ENCODE results near the gene SSR1. TPM values are rescaled to one million over a fixed set of nuclear protein-coding genes. Genes with fewer than 3 reads are reported as not detected.

Gene SSR1
- total and polyA plus RNA-seq, 5 donors = 21.6 to 96.3 (median 76.1) TPM

DNA sequence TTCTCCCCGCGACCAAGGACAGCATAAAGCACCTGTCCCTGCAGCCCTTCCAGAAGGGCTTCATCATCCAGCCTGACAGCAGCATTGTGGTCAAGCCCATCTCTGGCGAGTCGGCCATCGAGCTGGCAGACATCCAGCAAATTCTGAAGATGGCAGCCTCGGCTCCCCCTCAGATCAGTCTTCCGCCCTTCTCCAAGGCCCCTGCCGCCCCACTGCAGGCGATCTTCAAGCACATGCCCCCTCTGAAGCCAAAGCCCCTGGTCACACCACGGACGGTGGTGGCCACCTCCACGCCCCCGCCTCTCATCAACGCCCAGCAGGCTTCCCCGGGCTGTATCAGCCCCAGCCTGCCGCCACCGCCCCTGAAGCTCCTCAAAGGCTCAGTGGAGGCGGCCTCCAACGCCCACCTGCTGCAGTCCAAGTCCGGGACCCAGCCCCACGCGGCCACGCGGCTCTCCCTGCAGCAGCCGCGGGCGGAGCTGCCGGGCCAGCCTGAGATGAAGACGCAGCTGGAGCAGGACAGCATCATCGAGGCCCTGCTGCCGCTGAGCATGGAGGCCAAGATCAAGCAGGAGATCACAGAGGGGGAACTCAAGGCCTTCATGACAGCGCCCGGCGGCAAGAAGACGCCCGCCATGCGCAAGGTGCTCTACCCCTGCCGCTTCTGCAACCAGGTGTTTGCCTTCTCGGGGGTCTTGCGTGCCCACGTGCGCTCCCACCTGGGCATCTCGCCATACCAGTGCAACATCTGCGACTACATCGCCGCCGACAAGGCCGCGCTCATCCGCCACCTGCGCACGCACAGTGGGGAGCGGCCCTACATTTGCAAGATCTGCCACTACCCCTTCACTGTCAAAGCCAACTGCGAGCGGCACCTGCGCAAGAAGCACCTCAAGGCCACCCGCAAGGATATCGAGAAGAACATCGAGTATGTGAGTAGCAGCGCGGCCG is 83.3 kb downstream of the SSR1 start:
- intact Hi-C loops (cut with DNase I) = loop anchor here in 3 of 4 donors (10.0 kb wide), 3 partner anchors 115 to 505 kb away; partner anchors contain the start of gene RREB1 (in 1 of the 3)
- H3K27ac ChIP-seq (ENCODE audit: low read length) = no peak overlapping the region
- H3K27me3 ChIP-seq (ENCODE audit: control insufficient read depth, insufficient read depth) = no peaks in the 10 kb centered on the region
- ATAC-seq = peak; percentile 4
- H3K9me3 ChIP-seq (ENCODE audit: control insufficient read depth, low read length) = no peaks in the 10 kb centered on the region
- no peak overlapping the region for H3K4me3 ChIP-seq (ENCODE audit: low read length)
- 93% methylated on average over 62 of the region's 62 CpGs for WGBS
- peak in 1 of 3 donors; percentile 55 for DNase-seq
- no peaks in the 10 kb centered on the region for H3K4me1 ChIP-seq (ENCODE audit: control insufficient read depth, insufficient read depth, low read length)

DNA sequence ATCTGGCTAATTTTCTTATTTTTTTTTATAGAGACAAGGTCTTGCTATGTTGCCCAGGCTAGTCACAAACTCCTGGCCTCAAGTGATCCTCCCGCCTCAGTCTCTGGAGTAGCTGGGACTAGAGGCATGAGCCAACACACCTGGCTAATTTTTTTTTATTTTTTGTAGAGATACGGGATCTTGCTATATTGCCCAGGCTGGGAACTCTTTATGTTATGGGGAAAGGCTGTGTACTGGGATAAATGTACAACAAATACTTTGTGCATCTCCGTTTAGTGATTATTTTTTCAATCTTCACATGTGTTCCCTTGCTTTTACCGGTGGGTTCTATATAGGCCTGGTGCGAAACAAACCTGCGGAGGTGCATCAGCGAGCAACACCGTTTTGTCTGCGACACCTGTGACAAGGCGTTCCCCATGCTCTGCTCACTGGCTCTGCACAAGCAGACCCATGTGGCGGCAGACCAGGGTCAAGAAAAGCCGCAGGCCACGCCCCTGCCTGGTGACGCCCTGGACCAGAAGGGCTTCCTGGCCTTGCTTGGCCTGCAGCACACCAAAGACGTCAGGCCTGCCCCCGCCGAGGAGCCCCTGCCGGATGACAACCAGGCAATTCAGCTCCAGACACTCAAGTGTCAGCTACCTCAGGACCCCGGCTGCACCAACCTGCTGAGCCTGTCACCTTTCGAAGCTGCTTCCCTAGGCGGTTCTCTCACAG is 84.2 kb downstream of the SSR1 start:
- ATAC-seq (peak; percentile 10 to 13), DNase-seq (no peak)
- WGBS = 89% methylated on average over 21 of the region's 21 CpGs
- Histone ChIP-seq H3K4me3 (ENCODE audit: low read length) (no peak overlapping the region), H3K27me3 (ENCODE audit: control insufficient read depth, insufficient read depth) (no peaks in the 10 kb centered on the region), H3K4me1 (ENCODE audit: control insufficient read depth, insufficient read depth, low read length) (no peaks in the 10 kb centered on the region), H3K9me3 (ENCODE audit: control insufficient read depth, low read length) (no peaks in the 10 kb centered on the region), H3K27ac (ENCODE audit: low read length) (no peak overlapping the region)
- intact Hi-C loops (cut with DNase I) = loop anchor here in 1 of 4 donors (10.0 kb wide), 1 partner anchor 124 kb away; the partner anchor contains the start of gene RREB1

DNA sequence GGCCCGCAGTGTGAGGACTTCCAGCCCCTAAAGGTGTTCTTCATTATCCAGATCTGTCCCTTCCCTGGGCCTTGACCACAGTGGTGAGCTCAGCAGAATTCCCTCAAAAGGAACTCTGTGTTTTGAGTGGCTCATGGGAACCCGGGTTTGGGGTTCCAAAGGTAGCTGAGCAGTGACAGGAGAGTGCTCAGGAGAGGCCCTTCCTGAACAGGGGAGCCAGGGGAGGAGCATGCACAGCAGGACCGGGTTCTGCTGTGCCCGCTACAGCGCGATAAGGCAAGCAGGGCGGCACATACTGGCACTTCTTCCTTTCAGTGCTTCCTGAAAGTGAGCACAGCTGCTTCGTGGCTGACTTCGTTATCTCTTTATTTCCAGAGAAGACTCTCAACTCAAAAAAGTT is 88.3 kb downstream of the SSR1 start:
- intact Hi-C loops (cut with DNase I) = loop anchor here in 1 of 4 donors (10.0 kb wide), 1 partner anchor 120 kb away; the partner anchor contains the start of gene RREB1
- no peak overlapping the region for H3K4me3 ChIP-seq (ENCODE audit: low read length)
- no peaks in the 10 kb centered on the region for H3K9me3 ChIP-seq (ENCODE audit: control insufficient read depth, low read length)
- ATAC-seq (peak; percentile 49 to 60), DNase-seq (no peak)
- peaks cover 7% of the 10 kb centered on the region for H3K4me1 ChIP-seq (ENCODE audit: control insufficient read depth, insufficient read depth, low read length)
- peak overlapping the region; percentile 33 for H3K27ac ChIP-seq (ENCODE audit: low read length)
- H3K27me3 ChIP-seq (ENCODE audit: control insufficient read depth, insufficient read depth) = no peaks in the 10 kb centered on the region
- WGBS = 58% methylated on average over 9 of the region's 9 CpGs

DNA sequence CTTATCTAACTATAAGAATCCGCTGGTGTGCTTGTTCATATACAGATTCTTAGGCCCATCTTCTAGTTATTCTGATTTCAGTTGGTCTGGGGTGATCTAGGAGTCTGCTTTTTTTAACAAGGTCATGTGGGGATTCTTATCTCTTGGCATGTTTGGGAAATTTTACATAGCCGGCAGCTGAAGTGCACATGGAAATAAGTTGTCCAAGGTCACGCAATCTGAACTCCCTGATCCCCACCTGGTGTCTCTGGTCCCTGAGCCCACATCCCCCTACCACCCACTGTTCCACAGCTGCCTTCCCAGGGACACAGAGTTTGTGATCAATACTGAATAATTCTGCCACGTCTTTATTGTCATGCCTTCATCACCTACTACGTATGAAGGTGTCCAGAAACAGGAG is 90.8 kb downstream of the SSR1 start:
- no peak for ATAC-seq
- Histone ChIP-seq H3K4me1 (ENCODE audit: control insufficient read depth, insufficient read depth, low read length) (peaks cover 12% of the 10 kb centered on the region), H3K9me3 (ENCODE audit: control insufficient read depth, low read length) (no peaks in the 10 kb centered on the region), H3K27me3 (ENCODE audit: control insufficient read depth, insufficient read depth) (no peaks in the 10 kb centered on the region), H3K4me3 (ENCODE audit: low read length) (no peak overlapping the region), H3K27ac (ENCODE audit: low read length) (no peak overlapping the region)
- 63% methylated on average over 5 of the region's 5 CpGs for WGBS
- intact Hi-C loops (cut with DNase I) = loop anchor here in 1 of 4 donors (10.0 kb wide), 1 partner anchor 117 kb away; the partner anchor contains the start of gene RREB1
- no peak for DNase-seq

DNA sequence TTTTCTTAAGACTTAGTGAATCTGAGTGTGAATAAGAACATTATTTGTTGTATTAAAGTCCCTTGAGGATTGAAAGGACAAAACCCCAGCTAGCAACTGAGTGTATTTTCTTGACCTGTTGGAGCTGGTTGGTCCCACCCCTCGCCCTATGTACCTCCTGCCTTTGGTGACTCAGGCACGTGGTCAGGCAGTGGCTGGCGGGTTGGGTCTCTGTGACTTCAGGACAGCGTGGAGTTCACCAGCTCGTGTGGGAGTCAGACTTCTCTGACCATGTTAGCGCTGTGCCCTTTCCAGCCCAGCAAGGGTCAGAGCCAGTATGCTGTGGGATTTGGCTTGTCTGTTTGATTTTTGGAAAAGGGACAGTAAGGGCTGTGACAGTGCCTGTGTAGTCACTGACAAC is 93.7 kb downstream of the SSR1 start:
- Histone ChIP-seq H3K9me3 (ENCODE audit: control insufficient read depth, low read length) (no peaks in the 10 kb centered on the region), H3K4me3 (ENCODE audit: low read length) (no peak overlapping the region), H3K27me3 (ENCODE audit: control insufficient read depth, insufficient read depth) (no peaks in the 10 kb centered on the region), H3K4me1 (ENCODE audit: control insufficient read depth, insufficient read depth, low read length) (peaks cover 19% of the 10 kb centered on the region), H3K27ac (ENCODE audit: low read length) (peak overlapping the region; percentile 68)
- 53% methylated on average over 6 of the region's 6 CpGs for WGBS
- intact Hi-C loops (cut with DNase I) = no loop called here
- DNase-seq = peak in 2 of 3 donors; percentile 62 to 78
- peak; percentile 55 to 72 for ATAC-seq

DNA sequence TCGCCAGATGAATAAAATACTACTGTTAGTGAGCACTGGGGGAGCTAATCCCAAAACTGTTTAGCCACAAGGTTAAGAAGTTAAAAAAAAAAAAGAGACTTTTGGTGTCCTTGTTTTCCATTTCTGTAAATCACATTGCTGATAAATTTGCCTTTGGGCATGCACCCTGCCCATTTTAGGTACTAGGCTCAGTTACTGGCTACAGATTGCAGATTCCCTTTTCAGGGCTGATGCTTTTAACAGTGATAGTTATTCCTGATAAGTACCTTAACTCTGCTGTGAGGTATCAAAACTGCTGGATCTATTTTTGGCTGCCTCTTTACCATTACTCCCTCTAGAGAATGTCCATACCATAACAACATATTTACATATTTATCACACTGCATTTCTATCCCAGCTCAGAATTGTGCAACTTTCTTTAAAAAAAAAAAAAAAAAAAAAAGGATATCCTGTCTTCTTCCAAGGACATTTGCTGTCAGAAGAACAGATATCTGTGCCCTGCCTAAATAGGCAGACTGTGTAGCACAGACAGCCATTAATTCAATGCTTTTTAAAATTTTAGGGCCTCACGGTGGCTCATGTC is 94.5 kb downstream of the SSR1 start:
- 90% methylated on average over 2 of the region's 2 CpGs for WGBS
- peaks cover 19% of the 10 kb centered on the region for H3K4me1 ChIP-seq (ENCODE audit: control insufficient read depth, insufficient read depth, low read length)

More for the DNA sequence above, 94.5 kb downstream of the SSR1 start:
- intact Hi-C loops (cut with DNase I) = no loop called here
- Histone ChIP-seq H3K27me3 (ENCODE audit: control insufficient read depth, insufficient read depth) (no peaks in the 10 kb centered on the region), H3K4me3 (ENCODE audit: low read length) (no peak overlapping the region), H3K27ac (ENCODE audit: low read length) (no peak overlapping the region), H3K9me3 (ENCODE audit: control insufficient read depth, low read length) (no peaks in the 10 kb centered on the region)
- ATAC-seq = no peak
- no peak for DNase-seq

Other genes starting within 250 kb of the SSR1 start
- 10 to 100 TPM; 35.3 to 40.4 (median 38.0) TPM for gene RREB1, start 205.2 kb downstream of the SSR1 start, total RNA-seq
- gene RREB1, start 205.2 kb downstream of the SSR1 start, polyA plus RNA-seq = 7.8 TPM
- under 1 TPM in 3 of 4 donors, not detected in 1; 0.11 to 0.17 (median 0.11) TPM for gene CAGE1, start 76.5 kb upstream of the SSR1 start, total RNA-seq
- not detected for gene CAGE1, start 76.5 kb upstream of the SSR1 start, polyA plus RNA-seq
- 10 to 100 TPM; 10.6 to 14.3 (median 13.3) TPM for gene RIOK1, start 76.6 kb upstream of the SSR1 start, total RNA-seq
- 7.7 TPM for gene RIOK1, start 76.6 kb upstream of the SSR1 start, polyA plus RNA-seq
- 100 to 1,000 TPM; 239 to 311 (median 248) TPM for gene DSP, start 228.5 kb upstream of the SSR1 start, total RNA-seq
- gene DSP, start 228.5 kb upstream of the SSR1 start, polyA plus RNA-seq = 94.7 TPM